OCI-M1 (cell line): ENCODE measurements around the gene CEACAM1.
"Not testable (repeated sequence)": the region's sequence is repeated elsewhere in the genome, so short reads cannot be mapped to it uniquely, and the experiment has no call there.

Experiments
- DNase-seq: peaks from one replicate; lab custom pipeline; 2025; lab: John Stamatoyannopoulos, UW

CEACAM1 gene

GRCh38 chr19:42473686-42474085 is 54.6 kb downstream of the CEACAM1 start:
- DNase-seq, result no peak

- no peak for DNase-seq
These were observed 55.7 kb downstream of the CEACAM1 start for GRCh38 chr19:42472402-42473147.

GRCh38 chr19:42471554-42472249 is 56.6 kb downstream of the CEACAM1 start:
- no peak for DNase-seq

GRCh38 chr19:42469311-42470235 is 58.7 kb downstream of the CEACAM1 start:
- no peak for DNase-seq

GRCh38 chr19:42468273-42468796 is 59.9 kb downstream of the CEACAM1 start:
- DNase-seq, result no peak

- DNase-seq, result no peak
These were observed 61.0 kb downstream of the CEACAM1 start for GRCh38 chr19:42467183-42467760.

- no peak for DNase-seq
These were observed 61.6 kb downstream of the CEACAM1 start for GRCh38 chr19:42466521-42467182.

GRCh38 chr19:42465827-42466280 is 62.4 kb downstream of the CEACAM1 start:
- DNase-seq, result no peak

- DNase-seq, result no peak
These were observed 66.5 kb downstream of the CEACAM1 start for GRCh38 chr19:42461700-42462324.

GRCh38 chr19:42461231-42461630 is 67.0 kb downstream of the CEACAM1 start:
- not testable (repeated sequence) for DNase-seq

- no peak for DNase-seq
These were observed 68.4 kb downstream of the CEACAM1 start for GRCh38 chr19:42459926-42460325.
